Panc1 (cell line): ENCODE results near the gene PDE11A.

Experiments used
- POLR2AphosphoS5 ChIP-seq: IDR thresholded peaks from 2 replicates; pipeline ENCODE4 v1.6.1; 2012; ENCODE audit warnings: mild to moderate bottlenecking, low read depth, low read length, moderate library complexity
- REST ChIP-seq, 2 experiments: IDR thresholded peaks; 2 replicates each; pipeline ENCODE4 v1.6.1; 2011 to 2012; ENCODE audit warnings: low read depth in 2 of 2, control low read depth in 1 of 2, low read length in 1 of 2, mild to moderate bottlenecking in 1 of 2, moderate library complexity in 1 of 2; ENCODE audit not compliant: insufficient read depth in 1 of 2
- SIN3A ChIP-seq: IDR thresholded peaks from 2 replicates; pipeline ENCODE4 v1.6.1; 2012; ENCODE audit warnings: low read depth, mild to moderate bottlenecking, low read length, moderate library complexity, borderline replicate concordance; ENCODE audit not compliant: insufficient read depth
- TCF7L2 ChIP-seq: IDR thresholded peaks from 2 replicates; pipeline ENCODE4 v1.6.1; 2011; ENCODE audit warnings: mild to moderate bottlenecking, low read depth, low read length, inconsistent platforms
- TF ChIP-seq, protein P1 (sequence below): fragments of 450-650 bp; IDR thresholded peaks from 2 replicates; pipeline ENCODE4 v1.5.1; 2017; ENCODE audit warnings: mild to moderate bottlenecking

DNA sequence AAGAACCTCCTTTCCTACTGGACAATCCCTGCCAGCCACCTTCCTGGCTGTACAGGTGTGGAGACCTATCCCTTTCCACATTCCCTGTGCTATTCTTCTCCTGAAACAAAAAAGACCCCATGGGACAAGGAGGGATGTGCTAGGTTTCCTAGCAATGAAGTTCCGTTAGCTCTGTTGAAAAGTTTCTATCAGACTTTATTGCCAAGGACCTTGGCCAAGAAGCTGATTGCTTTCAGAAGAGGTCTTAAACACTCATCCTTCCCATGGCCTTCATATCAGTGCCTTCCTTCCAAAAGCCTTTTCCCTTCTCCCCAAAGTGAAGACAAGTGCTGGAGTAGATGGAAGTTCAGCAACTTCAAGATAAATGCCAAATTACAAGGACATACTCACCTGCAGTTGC lies 485.2 kb downstream of the PDE11A start:
- TF ChIP-seq, protein P1, sequence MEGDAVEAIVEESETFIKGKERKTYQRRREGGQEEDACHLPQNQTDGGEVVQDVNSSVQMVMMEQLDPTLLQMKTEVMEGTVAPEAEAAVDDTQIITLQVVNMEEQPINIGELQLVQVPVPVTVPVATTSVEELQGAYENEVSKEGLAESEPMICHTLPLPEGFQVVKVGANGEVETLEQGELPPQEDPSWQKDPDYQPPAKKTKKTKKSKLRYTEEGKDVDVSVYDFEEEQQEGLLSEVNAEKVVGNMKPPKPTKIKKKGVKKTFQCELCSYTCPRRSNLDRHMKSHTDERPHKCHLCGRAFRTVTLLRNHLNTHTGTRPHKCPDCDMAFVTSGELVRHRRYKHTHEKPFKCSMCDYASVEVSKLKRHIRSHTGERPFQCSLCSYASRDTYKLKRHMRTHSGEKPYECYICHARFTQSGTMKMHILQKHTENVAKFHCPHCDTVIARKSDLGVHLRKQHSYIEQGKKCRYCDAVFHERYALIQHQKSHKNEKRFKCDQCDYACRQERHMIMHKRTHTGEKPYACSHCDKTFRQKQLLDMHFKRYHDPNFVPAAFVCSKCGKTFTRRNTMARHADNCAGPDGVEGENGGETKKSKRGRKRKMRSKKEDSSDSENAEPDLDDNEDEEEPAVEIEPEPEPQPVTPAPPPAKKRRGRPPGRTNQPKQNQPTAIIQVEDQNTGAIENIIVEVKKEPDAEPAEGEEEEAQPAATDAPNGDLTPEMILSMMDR = no peak
- TF ChIP-seq POLR2AphosphoS5 = no peak
- no peak for TF ChIP-seq TCF7L2
- no peak for TF ChIP-seq SIN3A
- TF ChIP-seq REST (IDR thresholded peaks at IDR 0.05; ENCODE audit: insufficient read depth in 1 of 2, low read depth in 2 of 2, low read length in 1 of 2) = no peak
